HuH-7 (cell line): ENCODE measurements around the gene CEP128.

Experiments used
- DNase-seq: peaks from one replicate; pipeline ENCODE4 v3.0.0; 2011; ENCODE audit warnings: low spot score

Gene CEP128

GRCh38 chr14:80771201-80771600 lies 170.3 kb downstream of the CEP128 start:
- DNase-seq = no peak

- DNase-seq = no peak
These were observed 171.2 kb downstream of the CEP128 start for GRCh38 chr14:80770114-80770908.

GRCh38 chr14:80768646-80769045 lies 172.9 kb downstream of the CEP128 start:
- no peak for DNase-seq

GRCh38 chr14:80764921-80765507 lies 176.5 kb downstream of the CEP128 start:
- no peak for DNase-seq

GRCh38 chr14:80764496-80764895 lies 177.0 kb downstream of the CEP128 start:
- DNase-seq = no peak

GRCh38 chr14:80762641-80763228 lies 178.8 kb downstream of the CEP128 start:
- DNase-seq = no peak

GRCh38 chr14:80754696-80755095 lies 186.8 kb downstream of the CEP128 start:
- no peak for DNase-seq

GRCh38 chr14:80751285-80751684 lies 190.3 kb downstream of the CEP128 start:
- DNase-seq = no peak

- no peak for DNase-seq
These were observed 215.3 kb downstream of the CEP128 start for GRCh38 chr14:80726211-80726610.

- no peak for DNase-seq
These were observed 222.6 kb downstream of the CEP128 start for GRCh38 chr14:80718940-80719339.

GRCh38 chr14:80714474-80714873 lies 227.1 kb downstream of the CEP128 start:
- no peak for DNase-seq

GRCh38 chr14:80713076-80713850 lies 228.3 kb downstream of the CEP128 start:
- DNase-seq = no peak

- DNase-seq = no peak
These were observed 236.1 kb downstream of the CEP128 start for GRCh38 chr14:80705241-80705980.

GRCh38 chr14:80700601-80701000 lies 240.9 kb downstream of the CEP128 start:
- no peak for DNase-seq

GRCh38 chr14:80699861-80700260 lies 241.7 kb downstream of the CEP128 start:
- no peak for DNase-seq

- DNase-seq = no peak
These were observed 242.6 kb downstream of the CEP128 start for GRCh38 chr14:80698974-80699373.

- no peak for DNase-seq
These were observed 245.7 kb downstream of the CEP128 start for GRCh38 chr14:80695869-80696268.

GRCh38 chr14:80692903-80693302 lies 248.6 kb downstream of the CEP128 start:
- no peak for DNase-seq

GRCh38 chr14:80681651-80682050 lies 259.9 kb downstream of the CEP128 start:
- no peak for DNase-seq

- no peak for DNase-seq
These were observed 262.3 kb downstream of the CEP128 start for GRCh38 chr14:80679273-80679672.

- no peak for DNase-seq
These were observed 263.1 kb downstream of the CEP128 start for GRCh38 chr14:80678436-80678835.

GRCh38 chr14:80669426-80669825 lies 272.1 kb downstream of the CEP128 start:
- DNase-seq = no peak
